GM21367 (cell line): ENCODE results near the gene ACTG2.
"Not testable (repeated sequence)": the region's sequence is repeated elsewhere in the genome, so short reads cannot be mapped to it uniquely, and the experiment has no call there.

Experiments used
- ATAC-seq: cut with Tn5 transposase; IDR thresholded peaks from one replicate; pipeline ENCODE4 v1.9.1; 2021; ENCODE audit not compliant: unreplicated experiment

The ACTG2 gene

DNA sequence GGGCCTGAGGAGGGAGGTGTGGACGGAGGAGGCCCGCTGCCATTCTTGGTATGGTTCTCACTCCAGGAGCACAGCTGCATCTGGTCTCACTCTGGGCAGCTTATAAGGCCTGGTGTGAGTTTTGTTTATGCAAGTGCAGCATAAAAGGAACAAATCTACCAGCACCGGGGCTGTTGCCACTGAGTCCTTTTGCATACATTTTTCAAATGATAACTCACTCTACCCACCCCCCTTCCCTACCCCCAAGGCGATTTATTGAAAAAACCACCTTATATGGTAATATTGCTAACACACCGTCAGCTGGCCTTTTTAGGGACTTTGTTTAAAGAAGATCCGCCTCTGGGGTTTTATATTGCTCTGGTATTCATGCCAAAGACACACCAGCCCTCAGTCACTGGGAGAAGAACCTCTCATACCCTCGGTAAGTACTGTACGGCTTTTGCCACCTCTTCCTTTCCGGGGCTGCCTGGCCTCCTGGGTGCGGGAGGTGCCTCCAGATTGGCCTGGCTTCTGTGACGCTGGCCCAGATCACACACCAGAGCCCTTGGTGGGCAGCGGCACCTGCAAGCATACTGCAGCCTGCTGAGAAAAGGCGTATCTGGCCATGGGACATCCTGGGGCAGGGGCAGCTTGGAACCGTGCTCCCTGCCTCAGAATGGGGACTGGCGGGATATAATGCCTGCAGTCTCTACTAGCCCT, at the start of gene ACTG2:
ACTG2 (plus strand) TSS at position 378 of the 699 bp plus-strand sequence. CDS start 8,304 bp downstream, outside the sequence.
- ATAC-seq = no peak

DNA sequence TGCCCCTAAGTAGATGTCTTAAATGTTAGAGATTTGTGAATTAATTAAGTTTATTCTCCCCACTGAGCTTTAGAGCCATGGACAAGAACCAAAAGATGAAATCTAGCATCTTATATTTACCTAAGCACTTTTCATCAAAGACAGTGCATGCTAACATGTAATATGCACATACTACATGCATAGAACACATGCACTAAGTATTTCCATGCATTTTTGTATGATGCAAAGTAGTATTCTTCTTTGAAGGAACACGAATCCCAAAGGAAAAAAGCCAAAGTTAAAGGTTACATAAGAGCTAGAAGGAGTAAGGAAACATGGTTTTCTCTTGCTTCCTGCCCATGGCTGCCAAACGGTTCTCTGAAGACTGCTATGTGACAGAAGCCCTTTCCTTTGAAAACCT, 48.7 kb upstream of the ACTG2 start:
- ATAC-seq = no peak

DNA sequence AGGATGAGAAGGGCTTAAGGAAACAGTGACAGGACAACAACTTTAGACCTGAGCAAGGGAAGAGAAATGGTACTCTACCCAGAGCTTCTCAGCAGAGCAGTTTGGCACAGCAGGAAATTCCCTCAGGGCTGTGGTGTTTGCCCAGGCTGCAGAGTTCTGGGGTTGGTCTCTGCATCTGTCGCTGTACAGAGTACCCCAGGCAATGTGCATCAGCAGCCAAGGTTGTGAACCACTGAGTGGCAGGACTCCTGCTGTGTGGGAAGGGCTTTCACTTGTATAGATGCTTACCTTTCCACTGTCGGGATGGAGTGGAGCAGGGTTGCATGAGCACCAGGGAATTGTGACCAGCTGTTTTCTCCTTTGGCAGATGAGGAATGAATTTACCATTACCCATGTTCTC, 42.8 kb upstream of the ACTG2 start:
- no peak for ATAC-seq

DNA sequence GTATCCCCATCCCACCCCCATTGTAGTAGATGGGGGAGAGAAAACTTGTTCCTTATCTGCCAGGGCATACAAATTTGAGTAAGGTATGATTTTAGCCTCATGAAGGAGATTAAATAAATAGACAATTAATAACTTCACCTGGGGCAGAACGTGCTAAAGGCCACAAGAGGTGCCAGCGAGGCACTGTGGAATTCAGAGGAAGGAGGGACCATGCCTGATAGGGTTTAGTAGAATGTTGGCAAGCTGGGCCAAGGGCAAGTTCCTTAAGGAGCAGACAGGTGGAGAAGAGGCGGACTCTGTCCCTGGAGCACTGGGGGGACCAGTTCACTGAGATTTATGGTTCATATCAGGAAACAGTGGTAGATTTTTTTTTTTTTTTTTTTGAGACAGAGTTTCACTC, 41.5 kb upstream of the ACTG2 start:
- ATAC-seq = no peak

DNA sequence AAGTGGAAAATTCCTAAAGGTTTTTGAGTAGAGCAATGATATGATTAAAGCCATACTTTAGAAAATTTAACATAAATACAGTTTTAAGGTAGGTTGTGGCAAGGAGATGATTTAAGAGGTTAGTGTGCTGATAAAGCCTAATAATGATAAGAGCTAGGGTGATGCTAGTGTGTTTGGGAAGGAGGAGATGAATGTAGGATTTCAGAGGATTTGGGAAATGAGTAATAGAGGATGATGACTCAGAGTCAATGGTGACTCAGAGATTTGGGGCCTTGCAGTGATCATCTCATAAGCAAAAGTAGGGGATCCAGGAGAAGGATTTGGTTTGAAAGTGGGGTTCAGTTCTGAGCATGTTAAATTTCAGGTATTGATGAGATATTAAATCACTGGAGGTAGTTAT, 40.8 kb upstream of the ACTG2 start:
- ATAC-seq = no peak

DNA sequence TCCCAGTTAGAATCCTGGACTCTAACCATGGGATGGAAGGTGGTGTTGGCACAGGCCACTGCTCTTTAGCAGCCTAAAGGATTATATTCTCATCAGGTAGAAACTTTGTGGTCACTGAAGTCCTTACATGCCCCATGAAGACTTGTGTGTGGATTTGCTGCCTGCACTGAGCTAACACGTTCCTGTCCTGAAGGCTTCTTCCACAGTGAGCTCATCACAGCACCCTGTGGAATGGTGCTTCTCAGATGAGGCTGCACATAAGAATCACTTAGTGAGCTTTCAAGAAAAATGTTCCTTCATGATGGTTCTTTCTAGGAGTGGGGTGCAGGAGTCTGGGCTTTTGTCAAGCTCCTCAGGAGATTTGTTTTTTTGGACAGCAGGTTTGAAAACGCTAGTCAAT, 37.3 kb upstream of the ACTG2 start:
- ATAC-seq = no peak

DNA sequence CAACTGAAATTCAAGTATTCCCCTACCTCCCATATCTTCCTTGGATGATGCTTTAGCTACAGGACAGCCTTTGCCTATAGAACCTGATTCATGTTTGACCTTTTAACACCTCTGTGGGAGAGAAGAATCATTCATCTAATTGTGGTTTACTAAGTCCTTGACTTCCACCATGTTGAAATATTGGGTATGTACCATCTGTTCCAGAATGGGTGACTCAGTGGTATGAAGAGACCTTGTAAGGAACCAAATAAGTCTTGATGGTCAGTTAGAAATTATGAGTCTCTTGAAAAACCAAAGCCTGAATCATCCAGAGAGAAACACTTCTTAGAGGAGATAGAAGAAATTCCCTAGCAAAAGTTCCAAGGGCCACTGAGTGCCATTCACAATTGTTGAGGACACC, 36.6 kb upstream of the ACTG2 start:
- ATAC-seq = no peak

DNA sequence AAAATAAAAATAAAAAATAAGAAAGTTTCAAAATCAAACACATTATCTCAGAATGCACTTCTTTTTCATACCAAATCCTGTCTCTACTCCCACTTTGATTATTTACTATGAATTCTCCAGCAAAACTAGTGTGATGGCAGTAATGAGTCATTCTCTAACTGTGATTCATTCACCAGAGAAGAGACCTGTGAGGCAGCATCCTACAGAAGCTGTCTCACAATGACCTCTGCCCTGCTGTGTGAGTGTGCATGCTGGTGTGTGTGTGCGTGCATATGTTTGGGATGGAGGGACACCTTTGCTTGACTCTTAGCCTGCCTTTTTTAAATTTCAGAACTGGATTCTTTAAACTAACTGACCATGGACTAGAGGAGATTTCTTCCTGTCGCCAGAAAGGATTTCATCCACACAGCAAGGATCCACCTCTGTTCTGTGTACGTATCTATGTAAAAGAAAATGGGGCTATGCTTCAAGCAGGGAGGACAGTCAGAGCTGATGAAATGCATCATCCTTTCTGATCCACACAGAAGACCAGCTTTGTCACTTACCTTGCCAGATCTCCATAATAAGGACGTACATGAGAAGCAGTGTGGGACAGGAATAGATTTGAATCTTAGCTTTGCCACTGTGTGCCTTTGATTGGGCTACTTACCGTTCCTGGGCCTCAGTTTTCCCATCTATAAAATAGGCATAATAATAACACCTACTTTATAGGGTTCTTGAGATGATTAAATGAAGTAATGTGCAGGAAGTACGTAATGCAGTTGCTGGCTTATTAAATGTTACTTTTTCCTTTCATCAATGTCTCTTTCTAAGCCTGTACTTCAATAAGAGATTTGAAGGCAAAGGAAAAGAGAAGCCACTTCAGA, 32.9 kb upstream of the ACTG2 start:
- ATAC-seq = no peak

DNA sequence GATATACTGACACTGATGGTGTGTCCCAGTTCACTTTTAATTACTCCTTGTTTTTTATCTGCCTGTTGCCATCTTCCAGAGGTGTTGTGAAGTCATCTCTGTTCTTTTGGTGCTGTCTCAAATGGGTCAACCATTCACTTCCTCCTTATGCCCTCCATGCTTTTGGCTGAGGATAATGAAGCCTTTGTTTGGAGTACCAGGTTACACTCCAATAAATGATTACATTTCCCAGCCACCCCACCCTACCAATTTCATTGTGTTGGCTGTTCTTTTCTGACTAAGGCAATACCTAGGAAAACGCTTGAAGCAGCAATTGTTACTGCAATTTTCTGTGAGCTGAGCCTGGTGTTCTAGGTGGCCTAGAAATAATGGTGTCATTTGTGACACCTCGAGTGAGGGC, 29.8 kb upstream of the ACTG2 start:
- no peak for ATAC-seq

DNA sequence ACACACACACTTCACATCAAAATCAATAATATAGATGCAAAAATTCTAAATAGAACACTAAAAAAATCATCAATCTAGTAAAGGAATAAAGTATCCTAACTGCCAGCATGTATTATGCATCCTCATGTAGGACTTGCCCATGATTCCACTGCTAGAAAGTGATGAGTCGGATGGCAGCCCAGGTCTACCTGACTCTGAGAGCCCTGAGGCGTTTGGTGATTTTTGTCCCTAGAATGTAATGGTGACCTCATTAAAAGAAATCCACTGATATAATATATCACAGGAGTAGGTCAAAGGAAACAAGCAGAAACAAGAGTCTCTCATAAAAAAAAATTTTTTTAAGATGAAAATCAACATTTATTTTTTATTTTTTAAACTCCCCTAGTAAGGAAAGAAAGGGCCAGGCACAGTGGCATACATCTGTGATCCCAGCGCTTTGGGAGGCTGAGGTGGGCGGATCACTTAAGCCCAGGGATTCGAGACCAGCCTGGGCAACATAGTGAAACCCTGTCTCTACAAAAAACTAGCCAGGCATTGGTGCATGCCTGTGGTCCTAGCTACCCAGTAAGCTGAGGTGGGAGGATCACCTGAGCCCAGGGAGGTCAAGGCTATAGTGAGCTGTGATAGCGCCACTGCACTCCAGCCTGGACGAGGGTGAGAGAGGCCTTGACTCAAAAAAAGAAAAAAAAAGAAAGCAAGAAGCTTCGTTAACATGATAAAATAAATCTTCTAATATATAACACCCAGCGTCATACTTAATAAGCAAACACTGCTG, 24.4 kb upstream of the ACTG2 start:
- ATAC-seq = no peak

DNA sequence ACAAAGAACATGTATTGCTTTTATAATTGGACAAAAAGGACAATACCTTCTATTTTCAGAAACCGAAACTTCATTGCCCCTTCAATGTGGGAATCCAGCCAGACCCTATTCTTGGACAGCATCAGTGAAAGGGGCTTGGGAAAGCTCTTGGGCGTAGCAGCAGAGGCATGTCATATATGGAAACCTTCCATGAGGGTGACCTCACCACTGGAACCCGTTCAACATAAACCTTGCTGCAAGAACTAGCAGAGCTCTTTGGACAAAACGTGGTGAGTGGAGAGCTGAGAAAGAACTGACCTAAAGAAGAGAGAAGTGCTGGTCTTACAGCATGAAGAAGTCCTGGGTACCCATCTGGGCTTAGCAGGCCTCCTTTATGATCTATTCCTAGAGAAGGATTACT, 22.7 kb upstream of the ACTG2 start:
- no peak for ATAC-seq

DNA sequence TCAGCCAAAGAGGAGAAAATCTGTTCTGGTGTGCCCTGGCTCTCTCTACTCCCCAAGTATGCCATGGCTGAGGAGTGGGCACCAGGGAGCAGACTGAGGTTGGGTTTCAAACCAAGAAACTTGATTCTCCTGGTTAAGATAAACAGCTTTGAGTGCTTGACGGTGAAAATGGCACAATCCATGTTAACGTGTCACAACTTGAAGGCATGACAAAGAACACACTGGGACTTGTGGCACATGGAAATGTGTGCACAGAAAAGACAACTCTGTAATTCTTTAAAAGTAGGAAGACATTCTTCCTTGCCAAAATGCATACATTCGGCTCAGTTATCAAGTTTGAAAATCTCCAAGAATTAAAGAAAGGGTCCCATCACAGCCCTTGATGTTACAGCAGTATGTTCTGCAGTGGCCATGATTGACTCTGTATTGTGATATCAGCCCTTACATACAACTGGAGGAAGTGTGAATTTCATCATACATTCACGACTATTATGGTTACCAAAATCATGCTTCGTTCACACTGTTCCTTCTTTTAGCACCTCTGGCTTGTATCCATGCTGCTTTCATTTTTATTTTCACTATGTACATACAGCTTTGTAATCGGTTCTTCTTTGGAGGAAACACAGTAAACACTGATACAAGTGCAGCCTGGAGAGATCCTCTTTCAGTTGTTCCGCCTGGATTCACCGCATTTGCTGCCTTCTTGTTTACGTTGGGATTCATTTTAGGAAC, 15.6 kb upstream of the ACTG2 start:
- ATAC-seq = no peak

DNA sequence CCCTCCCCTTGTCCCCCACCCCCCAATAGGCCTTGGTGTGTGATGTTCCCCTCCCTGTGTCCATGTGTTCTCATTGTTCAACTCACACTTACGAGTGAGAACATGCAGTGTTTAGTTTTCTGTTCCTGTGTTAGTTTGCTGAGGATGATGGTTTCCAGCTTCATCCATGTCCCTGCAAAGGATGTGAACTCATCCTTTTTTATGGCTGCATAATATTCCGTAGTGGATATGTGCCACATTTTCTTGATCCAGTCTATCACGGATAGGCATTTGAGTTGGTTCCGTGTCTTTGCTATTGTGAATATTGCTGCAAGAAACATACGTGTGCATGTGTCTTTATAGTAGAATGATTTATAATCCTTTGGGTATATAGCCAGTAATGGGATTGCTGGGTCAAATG, 14.8 kb upstream of the ACTG2 start:
- not testable (repeated sequence) for ATAC-seq

DNA sequence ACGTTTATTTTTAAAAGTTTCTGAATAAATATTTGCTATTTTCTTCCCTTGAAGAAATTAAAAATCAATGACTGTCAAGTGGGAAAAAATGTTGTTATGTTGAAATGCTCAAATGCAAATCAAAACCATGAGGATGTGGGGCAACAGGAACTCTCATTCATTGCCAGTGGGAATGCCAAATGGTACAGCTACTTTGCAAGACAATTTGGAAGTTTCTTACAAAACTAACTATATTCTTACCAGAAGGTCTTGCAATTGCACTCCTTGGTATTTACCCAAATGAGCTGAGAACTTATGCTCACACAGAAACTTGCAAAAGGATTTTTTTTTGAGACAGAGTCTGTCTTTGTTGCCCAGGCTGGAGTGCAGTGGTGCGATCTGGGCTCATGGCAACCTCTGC, 7.4 kb upstream of the ACTG2 start:
- no peak for ATAC-seq

DNA sequence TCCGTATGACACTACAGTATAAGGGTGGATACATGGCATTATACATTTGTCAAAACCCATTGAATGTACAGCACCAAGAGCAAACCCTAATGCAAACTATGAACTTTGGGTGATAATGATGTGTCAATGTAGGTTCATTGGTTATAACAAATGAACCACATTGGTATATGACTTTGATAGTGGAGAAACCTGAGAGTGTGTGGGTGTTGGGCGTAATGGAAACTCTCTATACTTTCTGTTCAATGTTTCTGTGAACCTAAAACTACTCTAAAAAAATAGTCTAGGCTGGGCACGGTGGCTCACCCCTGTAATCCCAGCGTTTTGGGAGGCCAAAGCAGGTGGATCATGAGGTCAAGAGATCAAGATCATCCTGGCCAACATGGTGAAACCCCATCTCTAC, 6.5 kb upstream of the ACTG2 start:
- no peak for ATAC-seq

DNA sequence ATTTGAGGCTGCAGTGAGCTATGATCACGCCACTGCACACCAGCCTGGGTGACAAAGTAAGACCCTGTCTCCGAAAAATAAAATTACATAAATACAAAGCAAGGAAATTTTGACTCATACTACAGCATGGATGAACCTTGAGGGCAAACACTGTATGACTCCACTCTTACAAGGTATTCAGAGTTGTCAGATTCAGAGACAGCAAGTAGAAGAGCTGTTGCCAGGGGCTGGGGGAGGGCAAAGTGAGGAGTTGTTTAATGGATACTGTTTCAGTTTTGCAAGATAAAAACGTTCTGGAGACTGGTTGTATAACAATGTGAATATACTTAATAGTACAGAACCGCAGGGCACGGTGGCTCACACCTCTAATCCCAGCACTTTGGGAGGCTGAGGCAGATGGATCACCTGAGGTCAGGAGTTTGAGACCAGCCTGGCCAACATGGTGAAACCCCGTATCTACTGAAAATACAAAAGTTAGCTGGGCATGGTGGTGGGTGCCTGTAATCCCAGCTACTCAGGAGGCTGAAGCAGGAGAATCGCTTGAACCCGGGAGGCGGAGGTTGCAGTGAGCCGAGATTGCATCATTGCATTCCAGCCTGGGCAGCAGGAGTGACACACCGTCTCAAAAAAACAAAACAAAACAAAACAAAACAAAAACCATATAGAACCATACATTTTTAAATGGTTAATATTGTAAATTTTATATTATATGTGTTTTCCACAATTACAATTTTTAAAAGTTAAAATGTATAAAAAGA, 5.0 kb upstream of the ACTG2 start:
- ATAC-seq = not testable (repeated sequence)

DNA sequence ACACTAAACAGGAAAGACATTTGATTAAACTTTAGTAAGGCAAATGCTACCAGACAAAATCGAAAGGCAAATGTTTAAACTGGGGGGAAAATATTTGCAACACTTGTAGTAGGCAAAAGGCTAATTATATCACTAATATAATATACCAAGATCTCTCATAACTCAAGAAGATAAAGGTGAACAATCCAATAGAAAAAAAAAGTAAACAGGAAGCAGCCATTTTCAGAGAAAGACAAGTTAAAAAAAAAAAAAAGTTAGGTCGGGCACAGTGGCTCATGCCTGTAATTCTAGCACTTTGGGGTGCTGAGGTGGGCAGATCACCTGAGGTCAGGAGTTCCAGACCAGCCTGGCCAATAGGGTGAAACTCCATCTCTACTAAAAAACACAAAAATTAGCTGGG, 4.4 kb upstream of the ACTG2 start:
- ATAC-seq = no peak

DNA sequence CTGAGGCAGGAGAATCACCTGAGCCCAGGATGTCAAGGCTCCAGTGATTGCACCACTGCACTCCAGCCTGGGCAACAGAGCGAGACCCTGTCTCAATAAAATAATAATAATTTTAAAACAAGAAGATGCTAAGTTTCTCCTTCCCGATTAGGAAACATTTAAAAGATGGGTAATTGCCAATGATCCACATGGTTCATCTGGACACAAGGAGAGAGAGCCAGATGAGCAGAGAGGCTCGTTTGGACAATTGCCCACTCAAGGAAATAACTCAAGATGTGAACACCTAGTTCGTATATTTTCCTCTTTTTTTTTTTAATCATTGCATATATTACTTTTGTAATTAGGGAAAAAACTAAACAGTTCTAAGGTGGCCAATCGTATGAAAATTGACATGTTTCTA, 3.6 kb upstream of the ACTG2 start:
- no peak for ATAC-seq

DNA sequence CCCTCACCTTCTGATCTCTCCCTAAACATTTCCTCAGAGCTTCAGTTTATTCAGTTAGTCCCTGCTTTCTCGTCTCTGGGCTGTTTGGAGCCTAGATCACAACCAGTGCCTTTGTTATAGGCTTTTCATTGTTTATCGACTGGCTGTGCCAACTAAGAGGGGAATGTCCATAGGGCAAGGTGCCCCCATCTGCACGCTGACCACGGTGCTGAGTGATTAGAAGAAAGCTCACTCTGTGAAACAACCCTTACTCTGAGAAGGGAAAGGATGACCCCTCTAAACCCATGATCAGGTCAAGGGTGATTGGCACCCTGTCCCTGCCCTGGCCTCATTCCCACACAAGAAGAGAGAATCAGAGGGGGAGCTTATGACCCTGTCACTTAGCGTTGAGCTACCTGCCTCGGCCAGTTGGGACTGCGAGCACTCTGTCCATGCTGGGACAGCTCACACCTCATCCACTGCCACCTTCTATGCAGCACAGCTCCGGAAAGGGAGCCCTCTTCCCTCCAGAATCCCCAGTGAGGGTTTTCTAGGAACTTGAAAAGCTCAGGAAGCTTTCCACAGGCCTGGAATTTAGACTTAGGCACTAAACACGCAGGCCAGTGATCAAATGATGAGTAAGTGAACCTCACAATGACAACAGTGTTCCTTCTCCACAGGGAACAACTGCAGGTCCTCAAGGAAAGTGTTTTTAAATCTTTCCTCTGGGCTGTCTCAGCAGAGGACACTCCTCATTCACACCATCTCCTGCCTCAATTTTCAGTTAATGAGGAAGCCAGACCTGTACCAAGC, 2.3 kb upstream of the ACTG2 start:
- ATAC-seq = no peak
